ENCODE data around the gene HNRNPM.

The HNRNPM gene

GRCh38 chr19:8473648-8474476 is 29.1 kb downstream of the HNRNPM start:
- no peak overlapping the region for H3K4me2 ChIP-seq
- no peaks in the 10 kb centered on the region for H4K20me1 ChIP-seq (ENCODE audit: insufficient read depth)
- H3K27ac ChIP-seq: no peak overlapping the region
- H3K79me2 ChIP-seq (ENCODE audit: insufficient read depth, low read depth): peaks cover 48% of the 10 kb centered on the region; the same call in 1 of the 2 replicates
- peaks cover 17% of the 10 kb centered on the region; the same call in 1 of the 2 replicates for H3K36me3 ChIP-seq (ENCODE audit: insufficient read depth)
- H3K4me1 ChIP-seq (ENCODE audit: low read depth, poor library complexity, severe bottlenecking): no peaks in the 10 kb centered on the region
- no peak for TF ChIP-seq CTCF (conservative IDR thresholded peaks at IDR 0.05; ENCODE audit: low read depth, low read length)
- no peaks in the 10 kb centered on the region for H3K27me3 ChIP-seq (ENCODE audit: insufficient read depth, low read depth)
- H3K9ac ChIP-seq: no peak overlapping the region
- H2AFZ ChIP-seq (ENCODE audit: low read depth): no peak overlapping the region
- no peak overlapping the region for H3K4me3 ChIP-seq (IDR thresholded peaks at IDR 0.05; ENCODE audit: insufficient read depth, low read depth, low read length)

DNA sequence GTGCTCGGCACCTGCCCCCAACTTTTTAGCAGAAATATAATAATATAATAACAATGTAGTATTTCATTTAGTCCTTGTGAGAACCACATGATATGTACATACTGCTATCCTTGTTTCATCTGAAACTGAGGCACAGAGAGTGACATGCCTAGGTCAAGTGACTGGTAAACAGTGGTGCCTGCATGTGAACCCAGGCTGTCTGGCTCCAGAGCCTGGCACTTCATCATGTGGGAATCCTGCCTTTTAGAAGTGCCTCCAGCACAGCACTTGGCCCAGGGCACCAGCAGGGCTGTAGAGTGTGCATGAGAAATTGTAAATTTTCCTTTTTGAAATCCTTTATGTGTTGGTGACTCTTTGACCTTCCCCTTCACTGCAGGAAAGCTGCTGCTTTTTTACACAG is 30.2 kb downstream of the HNRNPM start:
- H2AFZ ChIP-seq (ENCODE audit: low read depth): no peak overlapping the region
- H3K36me3 ChIP-seq (ENCODE audit: insufficient read depth): peaks cover 6% of the 10 kb centered on the region; the same call in 1 of the 2 replicates
- no peaks in the 10 kb centered on the region for H3K4me1 ChIP-seq (ENCODE audit: low read depth, poor library complexity, severe bottlenecking)
- H3K9ac ChIP-seq: no peak overlapping the region
- H3K27ac ChIP-seq: no peak overlapping the region
- no peak for TF ChIP-seq CTCF (conservative IDR thresholded peaks at IDR 0.05; ENCODE audit: low read depth, low read length)
- H3K4me2 ChIP-seq: no peak overlapping the region
- no peak overlapping the region for H3K4me3 ChIP-seq (IDR thresholded peaks at IDR 0.05; ENCODE audit: insufficient read depth, low read depth, low read length)
- no peaks in the 10 kb centered on the region for H3K27me3 ChIP-seq (ENCODE audit: insufficient read depth, low read depth)
- peaks cover 54% of the 10 kb centered on the region; the same call in 1 of the 2 replicates for H3K79me2 ChIP-seq (ENCODE audit: insufficient read depth, low read depth)
- peaks cover 5% of the 10 kb centered on the region; the same call in 1 of the 2 replicates for H4K20me1 ChIP-seq (ENCODE audit: insufficient read depth)

GRCh38 chr19:8476524-8476923 is 31.7 kb downstream of the HNRNPM start:
- TF ChIP-seq CTCF (conservative IDR thresholded peaks at IDR 0.05; ENCODE audit: low read depth, low read length): no peak
- no peak overlapping the region for H3K27ac ChIP-seq
- H3K4me3 ChIP-seq (IDR thresholded peaks at IDR 0.05; ENCODE audit: insufficient read depth, low read depth, low read length): no peak overlapping the region
- H3K9ac ChIP-seq: no peak overlapping the region
- H3K36me3 ChIP-seq (ENCODE audit: insufficient read depth): no peaks in the 10 kb centered on the region; the same call in 1 of the 2 replicates
- no peak overlapping the region for H3K4me2 ChIP-seq
- H2AFZ ChIP-seq (ENCODE audit: low read depth): no peak overlapping the region
- H4K20me1 ChIP-seq (ENCODE audit: insufficient read depth): peaks cover 5% of the 10 kb centered on the region; the same call in 1 of the 2 replicates
- peaks cover 65% of the 10 kb centered on the region for H3K79me2 ChIP-seq (ENCODE audit: insufficient read depth, low read depth)
- H3K27me3 ChIP-seq (ENCODE audit: insufficient read depth, low read depth): no peaks in the 10 kb centered on the region
- H3K4me1 ChIP-seq (ENCODE audit: low read depth, poor library complexity, severe bottlenecking): no peaks in the 10 kb centered on the region

DNA sequence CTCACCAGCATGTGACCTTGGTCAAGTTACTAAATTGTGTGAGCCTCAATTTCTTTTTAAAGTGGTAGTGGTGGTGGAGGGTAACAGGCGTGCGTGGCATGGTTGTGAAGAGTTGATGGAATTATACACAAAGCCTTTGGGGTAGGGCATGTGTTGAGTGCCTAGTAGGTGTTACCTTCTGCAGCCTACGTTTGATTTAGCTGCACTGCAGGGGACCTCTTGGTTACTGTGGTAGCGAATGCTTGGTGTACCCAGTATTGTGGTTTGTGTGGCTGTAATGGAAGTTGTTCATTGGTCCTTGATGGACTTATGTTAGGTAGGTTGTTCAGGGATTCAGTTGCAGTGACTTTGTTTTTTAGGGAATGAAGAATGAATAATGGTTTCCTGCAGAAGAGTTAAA is 33.1 kb downstream of the HNRNPM start:
- TF ChIP-seq CTCF (conservative IDR thresholded peaks at IDR 0.05; ENCODE audit: low read depth, low read length): no peak
- no peak overlapping the region for H2AFZ ChIP-seq (ENCODE audit: low read depth)

More for the DNA sequence above, 33.1 kb downstream of the HNRNPM start:
- Histone ChIP-seq H3K79me2 (ENCODE audit: insufficient read depth, low read depth) (peaks cover 78% of the 10 kb centered on the region), H3K4me3 (IDR thresholded peaks at IDR 0.05; ENCODE audit: insufficient read depth, low read depth, low read length) (no peak overlapping the region), H3K27ac (no peak overlapping the region), H3K27me3 (ENCODE audit: insufficient read depth, low read depth) (no peaks in the 10 kb centered on the region), H3K36me3 (ENCODE audit: insufficient read depth) (no peaks in the 10 kb centered on the region; the same call in 1 of the 2 replicates), H3K9ac (no peak overlapping the region), H4K20me1 (ENCODE audit: insufficient read depth) (peaks cover 5% of the 10 kb centered on the region; the same call in 1 of the 2 replicates), H3K4me1 (ENCODE audit: low read depth, poor library complexity, severe bottlenecking) (no peaks in the 10 kb centered on the region), H3K4me2 (no peak overlapping the region)
